Small intestine (tissue), 7 donors: Measurements from ENCODE around the gene RASGEF1C. TPM values are rescaled to one million over a fixed set of nuclear protein-coding genes. Genes with fewer than 3 reads are reported as not detected.

Experiments used
- DNase-seq, 2 donors: peaks; one replicate each; pipeline versions ENCODE4 v3.0.0 to v3.0.0-alpha.2; 2013
- FAIRE-seq: peaks from 2 replicates; lab custom pipeline; 2012; peaks lifted over from hg19 to GRCh38; lab: Jason Lieb, UNC
- H3K27ac ChIP-seq, 3 donors: one replicate each; pipeline ENCODE4 v1.5.1; 2013; ENCODE audit warnings: low read length in 2 of 3, mild to moderate bottlenecking in 2 of 3, control low read depth in 1 of 3, inconsistent platforms in 1 of 3, low read depth in 1 of 3, moderate library complexity in 1 of 3
- H3K27me3 ChIP-seq, 3 donors: one replicate each; pipeline ENCODE4 v1.6.1; 2013; ENCODE audit warnings: low read length in 3 of 3, inconsistent platforms in 1 of 3; ENCODE audit not compliant: control insufficient read depth in 3 of 3, insufficient read depth in 3 of 3
- H3K36me3 ChIP-seq, 3 donors: one replicate each; pipeline ENCODE4 v1.6.1; 2013; ENCODE audit warnings: low read length in 3 of 3, inconsistent platforms in 1 of 3, low read depth in 1 of 3, mild to moderate bottlenecking in 1 of 3, moderate library complexity in 1 of 3; ENCODE audit not compliant: control insufficient read depth in 3 of 3, insufficient read depth in 2 of 3
- H3K4me1 ChIP-seq, 3 donors: one replicate each; pipeline ENCODE4 v1.6.1; 2013; ENCODE audit warnings: low read length in 2 of 3, inconsistent platforms in 1 of 3, low read depth in 1 of 3, mild to moderate bottlenecking in 1 of 3, moderate library complexity in 1 of 3; ENCODE audit not compliant: control insufficient read depth in 3 of 3, insufficient read depth in 2 of 3
- H3K4me3 ChIP-seq, 3 donors: one replicate each; pipeline ENCODE4 v1.5.1; 2013; ENCODE audit warnings: low read length in 3 of 3, control low read depth in 1 of 3, inconsistent platforms in 1 of 3, low read depth in 1 of 3, mild to moderate bottlenecking in 1 of 3, moderate library complexity in 1 of 3
- H3K9me3 ChIP-seq, 2 donors: one replicate each; pipeline ENCODE4 v1.6.1; 2013; ENCODE audit warnings: low read depth in 1 of 2, low read length in 1 of 2; ENCODE audit not compliant: control insufficient read depth in 2 of 2, insufficient read depth in 1 of 2
- WGBS, 3 donors: extraction: QIAGEN DNeasy Blood & Tissue Kit; methylation state at CpG; one replicate each; pipeline ENCODE4 v1.1.7; 2013; 5-methylcytosine and 5-hydroxymethylcytosine counted together
- polyA plus RNA-seq, 4 donors: library from polyadenylated mRNA; stranded (reverse) in 3 of 4; unstranded in 1 of 4; fragments of 200-250 nt in 3 of 4; fragments of 120-200 nt in 1 of 4; gene quantifications; one replicate each; pipeline versions ENCODE4 v1.2.1 to v1.2.3, GENCODE V29; 2013
- donor health status: healthy with polysubstance abuse.
- donor health status: control.
- donor health status: control.
- donor health status: Bipolar disorder and iron deficiency.
- donor health status: healthy.

The RASGEF1C gene
- polyA plus RNA-seq, 4 donors, result 0.37 to 0.54 (median 0.40) TPM; not detected in 1

- no peak overlapping the region for H3K27ac ChIP-seq
- no peaks in the 10 kb centered on the region for H3K36me3 ChIP-seq
- no peaks in the 10 kb centered on the region for H3K4me1 ChIP-seq
- no peak overlapping the region for H3K4me3 ChIP-seq
- no peaks in the 10 kb centered on the region for H3K27me3 ChIP-seq
- no peaks in the 10 kb centered on the region for H3K9me3 ChIP-seq
- 85 to 91% (median 88%) methylated on average over 14 of the region's 14 CpGs for WGBS, 3 donors
- no peak for FAIRE-seq
- DNase-seq, result no peak
Measured at GRCh38 chr5:180115326-180116076, 93.5 kb downstream of the RASGEF1C start.

DNA sequence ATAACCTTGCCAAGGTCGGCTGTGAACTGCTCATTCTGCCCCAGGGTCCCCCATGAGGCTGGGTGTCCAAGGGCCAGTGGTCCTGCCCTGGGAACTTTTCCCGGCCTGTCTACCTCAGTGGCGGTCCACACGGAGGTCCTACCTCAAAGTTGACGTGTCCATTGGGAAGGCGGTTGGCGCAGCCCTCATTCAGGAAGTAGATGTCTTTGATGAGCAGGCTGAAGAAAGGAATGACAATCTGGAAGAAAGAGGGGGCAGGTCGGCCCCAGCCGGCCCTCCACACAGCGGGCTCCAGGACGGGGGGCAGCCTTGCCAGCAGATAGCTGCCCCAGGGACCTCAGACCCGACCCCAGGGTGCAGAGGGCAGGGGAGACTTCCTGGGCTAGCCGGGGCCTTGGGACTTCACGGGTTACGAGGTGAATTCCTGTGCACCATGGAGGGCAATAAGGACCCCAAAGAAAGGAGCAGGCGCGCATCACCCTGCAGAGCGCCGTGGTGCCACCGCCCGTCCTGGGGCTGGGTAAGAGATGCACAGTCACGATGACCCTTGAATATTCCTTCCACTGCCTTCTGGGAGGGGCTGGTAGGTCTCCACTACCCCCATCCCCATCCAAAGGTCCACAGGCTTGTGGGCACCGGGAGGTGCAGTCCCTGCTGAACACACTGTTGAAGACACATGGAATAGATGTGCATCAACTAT is 94.6 kb downstream of the RASGEF1C start:
- no peak overlapping the region for H3K27ac ChIP-seq
- no peak for DNase-seq

DNA sequence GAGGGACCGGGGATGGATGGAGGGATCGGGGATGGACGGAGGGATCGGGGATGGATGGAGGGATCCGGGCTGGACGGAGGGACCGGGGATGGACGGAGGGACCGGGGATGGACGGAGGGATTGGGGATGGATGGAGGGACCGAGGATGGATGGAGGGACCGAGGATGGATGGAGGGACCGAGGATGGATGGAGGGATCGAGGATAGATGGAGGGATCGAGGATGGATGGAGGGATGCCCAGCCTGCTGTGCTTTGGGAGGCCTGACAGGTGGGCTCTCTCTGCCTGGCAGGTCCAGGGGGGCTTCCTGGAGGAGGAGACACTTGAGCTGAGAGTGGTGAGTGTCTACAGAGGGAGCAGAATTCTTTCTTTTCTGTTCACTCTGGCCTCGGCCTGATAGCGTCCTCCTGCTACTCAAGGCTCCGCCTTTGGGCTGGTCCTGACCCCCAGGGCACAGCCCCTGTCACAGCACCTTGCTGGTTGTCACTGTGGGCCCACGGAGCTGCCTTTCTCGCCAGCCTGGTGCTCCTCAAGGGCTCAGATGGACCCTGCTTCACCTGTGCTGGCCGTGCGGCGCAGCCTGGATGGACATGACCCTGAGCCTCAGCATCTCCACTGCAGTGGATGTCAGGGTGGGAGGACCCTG is 95.2 kb downstream of the RASGEF1C start:
- Histone ChIP-seq H3K27ac (no peak overlapping the region), H3K27me3 (no peaks in the 10 kb centered on the region), H3K4me3 (no peak overlapping the region), H3K36me3 (no peaks in the 10 kb centered on the region), H3K9me3 (no peaks in the 10 kb centered on the region), H3K4me1 (no peaks in the 10 kb centered on the region)
- FAIRE-seq (no peak), DNase-seq (no peak)
- 86 to 90% (median 90%) methylated on average over 19 to 23 of the region's 23 CpGs for WGBS, 3 donors

More for the DNA sequence above, 94.6 kb downstream of the RASGEF1C start:
- 80 to 87% (median 82%) methylated on average over 23 of the region's 23 CpGs for WGBS, 3 donors
- Histone ChIP-seq H3K36me3 (no peaks in the 10 kb centered on the region), H3K4me1 (no peaks in the 10 kb centered on the region), H3K4me3 (no peak overlapping the region), H3K27me3 (no peaks in the 10 kb centered on the region), H3K9me3 (no peaks in the 10 kb centered on the region)
- no peak for FAIRE-seq

- no peak for FAIRE-seq
- DNase-seq, result no peak
Measured at GRCh38 chr5:180112181-180112861, 96.7 kb downstream of the RASGEF1C start.

DNA sequence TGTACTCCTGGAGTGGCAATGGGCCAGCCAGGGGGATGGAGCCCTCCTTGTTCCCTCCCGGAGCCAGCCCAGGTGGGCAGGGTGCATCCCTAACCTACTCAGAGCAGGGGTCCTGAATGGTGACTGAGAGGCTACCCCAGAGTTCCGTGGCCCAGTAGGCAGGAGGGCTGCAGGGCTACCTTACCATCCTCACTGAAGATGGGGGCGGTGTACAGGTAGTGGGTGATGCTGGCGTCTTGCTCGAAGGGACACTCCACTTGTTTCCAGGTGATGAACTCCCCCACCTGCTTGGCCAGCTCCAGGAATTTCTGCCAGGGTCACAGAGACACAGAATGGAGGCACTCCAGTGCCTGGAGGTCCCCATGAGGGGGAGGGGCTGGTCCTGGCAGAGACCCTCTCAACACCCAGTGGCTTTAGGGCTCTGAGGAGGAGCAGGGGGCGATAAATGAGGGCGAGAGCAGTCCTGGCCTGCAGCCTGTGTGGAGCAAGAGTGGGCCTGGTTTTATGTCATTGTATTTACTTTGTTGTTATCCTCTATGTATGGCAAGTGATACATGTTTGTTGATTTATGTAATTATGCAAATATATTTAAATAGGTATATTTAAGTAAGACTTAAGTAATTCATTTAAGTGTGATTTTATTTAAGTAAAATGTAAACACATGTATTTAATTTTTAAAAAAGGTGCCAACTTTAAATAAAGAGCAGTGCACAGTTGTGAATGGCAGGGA is 97.6 kb downstream of the RASGEF1C start:
- Histone ChIP-seq H3K27me3 (peaks cover 0 to 2% (median 0%) of the 10 kb centered on the region in 3 donors), H3K4me1 (no peaks in the 10 kb centered on the region), H3K27ac (no peak overlapping the region), H3K4me3 (no peak overlapping the region), H3K9me3 (peaks cover 0 to 4% of the 10 kb centered on the region in 2 donors), H3K36me3 (no peaks in the 10 kb centered on the region)
- 83 to 87% (median 87%) methylated on average over 7 of the region's 7 CpGs for WGBS, 3 donors
- no peak for DNase-seq
- no peak for FAIRE-seq

More at GRCh38 chr5:180112181-180112861, 96.7 kb downstream of the RASGEF1C start:
- peaks cover 0 to 4% of the 10 kb centered on the region in 2 donors for H3K9me3 ChIP-seq
- peaks cover 0 to 2% (median 0%) of the 10 kb centered on the region in 3 donors for H3K27me3 ChIP-seq
- 72 to 83% (median 77%) methylated on average over 15 of the region's 15 CpGs for WGBS, 3 donors
- H3K27ac ChIP-seq, result no peak overlapping the region
- no peak overlapping the region for H3K4me3 ChIP-seq
- no peaks in the 10 kb centered on the region for H3K36me3 ChIP-seq
- H3K4me1 ChIP-seq, result no peaks in the 10 kb centered on the region

DNA sequence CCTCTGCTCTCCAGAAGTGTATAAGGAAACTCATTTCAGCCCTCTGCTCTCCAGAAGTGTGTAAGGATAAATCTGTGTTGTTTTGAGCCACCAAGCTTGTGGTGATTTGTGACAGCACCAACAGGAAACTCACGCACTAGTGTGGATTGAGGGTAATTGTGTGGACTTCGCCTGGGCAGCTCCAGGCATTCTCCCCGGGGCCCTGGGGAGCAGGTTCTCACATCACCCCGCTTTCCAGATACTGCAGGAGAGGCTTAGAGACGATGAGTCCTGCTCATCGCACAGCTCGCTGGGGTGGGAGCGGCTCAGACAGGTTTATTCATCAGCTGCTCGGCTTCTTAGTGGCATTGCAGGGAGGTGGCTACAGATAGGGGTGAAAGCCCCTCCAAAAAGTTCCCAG is 99.1 kb downstream of the RASGEF1C start:
- Histone ChIP-seq H3K4me1 (no peaks in the 10 kb centered on the region), H3K27ac (no peak overlapping the region), H3K4me3 (no peak overlapping the region), H3K36me3 (no peaks in the 10 kb centered on the region), H3K27me3 (peaks cover 0 to 3% (median 0%) of the 10 kb centered on the region in 3 donors), H3K9me3 (peaks cover 0 to 4% of the 10 kb centered on the region in 2 donors)
- FAIRE-seq (no peak), DNase-seq (no peak)
- whole genome bisulfite sequencing, 3 donors, result 53 to 73% (median 66%) methylated on average over 9 of the region's 9 CpGs

- Histone ChIP-seq H3K4me3 (no peak overlapping the region), H3K4me1 (no peaks in the 10 kb centered on the region), H3K36me3 (no peaks in the 10 kb centered on the region), H3K27me3 (peaks cover 0 to 3% (median 3%) of the 10 kb centered on the region in 3 donors), H3K9me3 (peaks cover 0 to 4% of the 10 kb centered on the region in 2 donors), H3K27ac (no peak overlapping the region)
- FAIRE-seq (no peak), DNase-seq (no peak)
- 88 to 97% (median 94%) methylated on average over 1 of the region's 1 CpG for WGBS, 3 donors
Measured at GRCh38 chr5:180107005-180107404, 102.0 kb downstream of the RASGEF1C start.
